ENCODE measurements around the gene NCK2.

Gene NCK2

DNA sequence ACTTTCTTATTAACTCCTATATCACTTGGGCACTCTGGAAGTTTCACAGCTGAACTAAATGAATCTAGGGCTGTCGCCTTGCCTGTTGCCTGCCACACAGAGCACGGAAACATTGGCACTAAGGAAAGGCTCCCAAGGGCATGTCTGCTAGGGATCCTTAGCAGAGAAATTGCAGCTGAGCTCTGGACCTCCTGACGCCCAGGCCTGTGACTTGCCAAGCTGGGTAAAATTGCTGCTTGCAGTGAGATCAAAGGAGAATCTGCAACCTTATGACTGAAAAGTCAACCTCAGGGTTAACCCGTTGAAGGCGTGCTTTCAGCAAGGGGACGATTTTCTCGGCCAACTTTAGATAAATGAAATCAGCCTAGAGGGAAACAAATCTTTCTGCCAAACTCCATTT is 189.8 kb downstream of the NCK2 start:
- Histone ChIP-seq H3K4me2 (ENCODE audit: low read length) (no peak overlapping the region), H3K27me3 (ENCODE audit: control insufficient read depth, low read length) (no peaks in the 10 kb centered on the region), H3F3A (ENCODE audit: control insufficient read depth, insufficient read depth) (no peaks in the 10 kb centered on the region), H3K9me3 (ENCODE audit: control insufficient read depth, insufficient read depth, low read length) (peaks cover 6% of the 10 kb centered on the region; the same call in 1 of the 2 replicates), H3K27ac (ENCODE audit: low read depth, low read length) (no peak overlapping the region), H3K79me2 (ENCODE audit: control insufficient read depth, low read length) (no peaks in the 10 kb centered on the region), H3K4me1 (ENCODE audit: control insufficient read depth, low read length) (no peaks in the 10 kb centered on the region), H3K36me3 (ENCODE audit: control insufficient read depth, low read length) (no peaks in the 10 kb centered on the region), H3K4me3 (ENCODE audit: low read length) (no peak overlapping the region), H4K20me1 (ENCODE audit: control insufficient read depth, insufficient read depth, low read depth, low read length) (no peaks in the 10 kb centered on the region), H3K9me2 (replicated peaks; ENCODE audit: control insufficient read depth, low read length) (no peaks in the 10 kb centered on the region)
- no peak for TF ChIP-seq CTCF (IDR thresholded peaks at IDR 0.05; ENCODE audit: low read depth, low read length, poor library complexity, severe bottlenecking)
- TF ChIP-seq EZH2phosphoT487 (IDR thresholded peaks at IDR 0.05; ENCODE audit: borderline replicate concordance, low read length), result no peak

GRCh38 chr2:105935063-105935462 is 190.4 kb downstream of the NCK2 start:
- Histone ChIP-seq H3K79me2 (ENCODE audit: control insufficient read depth, low read length) (no peaks in the 10 kb centered on the region), H3K4me3 (ENCODE audit: low read length) (no peak overlapping the region), H3K9me3 (ENCODE audit: control insufficient read depth, insufficient read depth, low read length) (peaks cover 6% of the 10 kb centered on the region; the same call in 1 of the 2 replicates), H3K36me3 (ENCODE audit: control insufficient read depth, low read length) (no peaks in the 10 kb centered on the region), H3K9me2 (replicated peaks; ENCODE audit: control insufficient read depth, low read length) (no peaks in the 10 kb centered on the region), H3K4me2 (ENCODE audit: low read length) (no peak overlapping the region), H3K4me1 (ENCODE audit: control insufficient read depth, low read length) (no peaks in the 10 kb centered on the region), H3K27ac (ENCODE audit: low read depth, low read length) (no peak overlapping the region), H3F3A (ENCODE audit: control insufficient read depth, insufficient read depth) (no peaks in the 10 kb centered on the region), H4K20me1 (ENCODE audit: control insufficient read depth, insufficient read depth, low read depth, low read length) (no peaks in the 10 kb centered on the region), H3K27me3 (ENCODE audit: control insufficient read depth, low read length) (no peaks in the 10 kb centered on the region)
- no peak for TF ChIP-seq EZH2phosphoT487 (IDR thresholded peaks at IDR 0.05; ENCODE audit: borderline replicate concordance, low read length)
- TF ChIP-seq CTCF (IDR thresholded peaks at IDR 0.05; ENCODE audit: low read depth, low read length, poor library complexity, severe bottlenecking), result no peak

DNA sequence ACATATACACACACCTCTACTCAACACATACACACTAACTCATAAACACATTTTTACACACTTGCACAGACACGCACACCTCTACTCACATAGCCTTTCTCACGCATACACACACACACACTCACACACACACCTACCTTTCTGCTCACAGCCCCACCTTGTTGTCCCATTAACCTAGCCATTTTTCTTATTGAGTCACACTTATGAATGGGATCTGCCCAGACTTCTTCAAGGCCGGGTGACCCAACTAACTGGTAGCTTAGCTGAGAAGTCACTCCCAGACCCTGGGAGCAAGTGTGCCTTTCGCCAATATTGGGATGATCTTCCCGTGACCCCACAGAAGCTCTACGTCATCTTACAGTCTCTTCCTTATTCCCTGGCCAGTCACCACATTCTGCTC is 192.2 kb downstream of the NCK2 start:
- H3K27me3 ChIP-seq (ENCODE audit: control insufficient read depth, low read length), result no peaks in the 10 kb centered on the region
- H3K4me1 ChIP-seq (ENCODE audit: control insufficient read depth, low read length), result no peaks in the 10 kb centered on the region
- no peaks in the 10 kb centered on the region for H3F3A ChIP-seq (ENCODE audit: control insufficient read depth, insufficient read depth)
- H3K4me3 ChIP-seq (ENCODE audit: low read length), result no peak overlapping the region
- H3K27ac ChIP-seq (ENCODE audit: low read depth, low read length), result no peak overlapping the region
- peaks cover 6% of the 10 kb centered on the region; the same call in 1 of the 2 replicates for H3K9me3 ChIP-seq (ENCODE audit: control insufficient read depth, insufficient read depth, low read length)
- H3K4me2 ChIP-seq (ENCODE audit: low read length), result no peak overlapping the region
- no peaks in the 10 kb centered on the region for H4K20me1 ChIP-seq (ENCODE audit: control insufficient read depth, insufficient read depth, low read depth, low read length)
- H3K79me2 ChIP-seq (ENCODE audit: control insufficient read depth, low read length), result no peaks in the 10 kb centered on the region
- H3K9me2 ChIP-seq (replicated peaks; ENCODE audit: control insufficient read depth, low read length), result no peaks in the 10 kb centered on the region
- TF ChIP-seq CTCF (IDR thresholded peaks at IDR 0.05; ENCODE audit: low read depth, low read length, poor library complexity, severe bottlenecking) (no peak), EZH2phosphoT487 (IDR thresholded peaks at IDR 0.05; ENCODE audit: borderline replicate concordance, low read length) (no peak)
- H3K36me3 ChIP-seq (ENCODE audit: control insufficient read depth, low read length), result no peaks in the 10 kb centered on the region

Data from DOHH2 (cell line).